ENCODE data around the gene PLA2G2F. TPM values are rescaled to one million over a fixed set of nuclear protein-coding genes. Genes with fewer than 3 reads are reported as not detected.
A peak's percentile ranks its signal among the peaks of the same experiment; 100 is the strongest.

Gene PLA2G2F
- total RNA-seq, 1 experiment from 2014 or later, result not detected

- TF ChIP-seq ZNF317 (CRISPR knock-in tag; IDR thresholded peaks at IDR 0.05; ENCODE audit: borderline replicate concordance, low read depth), result no peak
- TF ChIP-seq GRHL2 (CRISPR knock-in tag; IDR thresholded peaks at IDR 0.05; ENCODE audit: insufficient replicate concordance, severe bottlenecking), result no peak
- no peak for TF ChIP-seq MXD4 (CRISPR knock-in tag; IDR thresholded peaks at IDR 0.05; ENCODE audit: borderline replicate concordance)
- TF ChIP-seq ESRRA (CRISPR knock-in tag; IDR thresholded peaks at IDR 0.05; ENCODE audit: borderline replicate concordance), result no peak
- no peak for TF ChIP-seq CTCF (IDR thresholded peaks at IDR 0.05)
- no peak for TF ChIP-seq ZNF512 (CRISPR knock-in tag; IDR thresholded peaks at IDR 0.05; ENCODE audit: borderline replicate concordance)
- no peak for TF ChIP-seq NFYB (CRISPR knock-in tag; conservative IDR thresholded peaks at IDR 0.05; ENCODE audit: low read depth)
- no peak for TF ChIP-seq TCF7 (CRISPR knock-in tag; IDR thresholded peaks at IDR 0.05; ENCODE audit: low read depth)
- TF ChIP-seq ZBTB43 (CRISPR knock-in tag; IDR thresholded peaks at IDR 0.05), result no peak
Observed at GRCh38 chr1:20109223-20109856, 29.8 kb upstream of the PLA2G2F start (continued).

GRCh38 chr1:20110679-20111078, 28.4 kb upstream of the PLA2G2F start:
- Mint-ChIP-seq H3K4me1 (peaks cover 31% of the 10 kb centered on the region), H3K27ac (0 out of 2 replicates have a peak overlapping the region, but pooled peaks have one; percentile 23), H3K27me3 (ENCODE audit: low read depth) (no peaks in the 10 kb centered on the region; the same call in 1 of the 2 replicates), H3K4me3 (no peak overlapping the region), H3K9me3 (peaks cover 9% of the 10 kb centered on the region), H3K36me3 (peaks cover 6% of the 10 kb centered on the region)
- ATAC-seq, result no peak
- DNase-seq (ENCODE audit: low spot score), result no peak
- ChIA-PET CTCF (interaction anchor here (0.9 to 2.0 kb wide), 4 partner anchors 25 to 189 kb away, joined by 3 to 7 read pairs (median 4); no protein-coding TSS in a partner anchor), POLR2A (no interaction called here)
- TF ChIP-seq ZSCAN18 (CRISPR knock-in tag; IDR thresholded peaks at IDR 0.05) (no peak), ZNF512 (CRISPR knock-in tag; IDR thresholded peaks at IDR 0.05; ENCODE audit: borderline replicate concordance) (no peak), FOXJ3 (CRISPR knock-in tag; IDR thresholded peaks at IDR 0.05; ENCODE audit: borderline replicate concordance) (no peak), MLX (CRISPR knock-in tag; IDR thresholded peaks at IDR 0.05) (no peak), MYBL2 (CRISPR knock-in tag; IDR thresholded peaks at IDR 0.05) (no peak), ZNF121 (CRISPR knock-in tag; IDR thresholded peaks at IDR 0.05) (no peak), SP1 (CRISPR knock-in tag; conservative IDR thresholded peaks at IDR 0.05) (no peak), ZBTB43 (CRISPR knock-in tag; IDR thresholded peaks at IDR 0.05) (no peak), ZNF232 (CRISPR knock-in tag; IDR thresholded peaks at IDR 0.05) (no peak), ZNF416 (CRISPR knock-in tag; IDR thresholded peaks at IDR 0.05) (no peak), ERG (CRISPR knock-in tag; IDR thresholded peaks at IDR 0.05) (no peak), TP53 (CRISPR knock-in tag; IDR thresholded peaks at IDR 0.05) (no peak), NR2C2 (CRISPR knock-in tag; IDR thresholded peaks at IDR 0.05) (no peak)
